Stimulated activated CD8-positive, alpha-beta memory T cell treated with anti-CD3 and anti-CD28 coated beads, Interleukin-7, amount 100 ng/mL, for 24 hours (primary cell): ENCODE results near the gene ALKBH5.

Experiments
- DNase-seq: peaks from one replicate; pipeline ENCODE4 v3.0.0-alpha.2; 2020; ENCODE audit warnings: low read depth

Gene ALKBH5

DNA sequence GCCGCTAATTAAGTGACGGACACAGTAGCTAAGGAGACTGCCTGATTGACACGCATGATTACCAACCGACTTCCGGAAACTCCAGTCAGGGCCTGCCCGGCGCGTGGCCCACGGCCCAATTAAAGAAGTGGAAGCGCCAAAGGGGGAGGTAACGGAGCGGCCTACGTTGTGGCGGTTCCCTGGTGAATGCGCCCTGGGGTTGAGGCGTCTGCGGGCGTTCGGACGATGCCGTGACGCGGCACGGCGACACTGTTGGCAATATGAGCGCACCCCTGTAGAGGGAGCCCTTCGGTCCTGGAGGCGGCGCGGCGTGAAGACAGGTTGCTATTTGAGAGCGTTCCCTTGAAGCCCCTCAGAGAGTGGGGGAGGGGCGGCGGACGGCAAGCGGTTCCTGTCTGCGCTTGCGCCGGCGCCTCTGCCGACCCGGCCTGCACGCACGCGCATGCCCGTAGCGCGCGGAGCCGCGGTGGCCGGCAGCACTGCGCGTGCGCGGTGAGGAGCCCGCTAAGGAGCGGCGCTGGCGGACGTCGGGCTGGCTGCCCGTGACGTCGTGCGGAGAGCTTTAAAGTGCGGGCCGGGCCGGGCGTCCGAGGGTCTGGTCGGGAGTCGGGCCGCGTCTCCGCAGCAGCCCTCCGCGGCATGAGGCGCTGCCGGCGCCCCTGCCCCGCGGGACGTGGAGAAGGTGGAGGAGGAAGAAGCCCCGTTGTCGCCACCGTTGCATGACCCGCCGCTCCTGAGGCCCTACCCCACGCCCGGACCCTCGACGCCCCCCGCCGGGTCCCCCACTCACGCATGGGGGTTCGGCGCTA lies at the start of gene ALKBH5:
ALKBH5 (plus strand) TSS at position 495 of the 809 bp plus-strand sequence. CDS start 416 bp downstream, outside the sequence.
- DNase-seq: peak; percentile 89

DNA sequence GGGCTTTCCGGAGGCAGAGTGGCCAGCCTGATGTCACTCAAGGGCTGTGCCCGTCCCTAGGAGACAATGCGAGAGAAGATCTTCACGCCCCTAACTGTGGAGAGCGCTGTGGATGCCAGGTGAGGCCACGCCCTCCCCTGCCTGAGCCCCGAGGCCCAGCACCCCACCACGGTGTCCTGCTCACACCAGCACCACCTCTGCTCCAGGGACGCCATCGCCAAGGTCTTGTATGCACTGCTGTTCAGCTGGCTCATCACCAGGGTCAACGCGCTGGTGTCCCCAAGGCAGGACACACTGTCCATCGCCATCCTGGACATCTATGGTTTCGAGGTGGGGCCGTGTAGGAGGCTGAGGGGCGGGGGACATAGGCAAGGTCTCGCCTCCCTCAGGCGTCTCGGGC lies 47.3 kb upstream of the ALKBH5 start:
- no peak for DNase-seq

DNA sequence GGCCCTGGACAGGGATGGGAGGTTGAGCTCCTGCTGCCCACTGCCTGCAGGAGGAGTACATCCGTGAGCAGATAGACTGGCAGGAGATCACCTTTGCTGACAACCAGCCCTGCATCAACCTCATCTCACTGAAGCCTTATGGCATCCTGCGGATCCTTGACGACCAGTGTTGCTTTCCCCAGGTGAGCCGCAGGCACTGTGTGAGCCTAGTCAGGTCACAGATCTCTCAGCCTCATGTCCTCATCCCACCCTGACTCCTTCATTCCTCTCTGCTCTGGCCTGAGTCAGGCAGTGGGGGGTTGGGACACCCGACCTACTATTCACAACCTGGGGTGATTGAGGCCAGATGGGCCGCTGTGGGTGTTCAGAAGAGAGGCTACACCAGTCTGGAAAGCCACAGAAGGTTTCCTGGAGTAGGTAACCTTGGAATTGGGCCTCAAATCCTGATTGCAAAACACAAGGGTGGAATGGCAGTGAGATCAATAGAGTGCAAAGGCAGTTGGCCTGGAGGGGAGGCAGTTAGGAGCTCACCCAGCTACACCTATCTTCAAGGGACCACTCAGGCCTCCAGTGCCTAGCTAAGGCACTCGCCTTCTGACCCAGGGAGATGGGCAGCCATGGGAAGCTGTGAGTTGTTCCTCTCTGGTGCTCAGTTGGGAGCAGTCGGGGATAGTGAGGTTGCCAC lies 45.4 kb upstream of the ALKBH5 start:
- DNase-seq: no peak

DNA sequence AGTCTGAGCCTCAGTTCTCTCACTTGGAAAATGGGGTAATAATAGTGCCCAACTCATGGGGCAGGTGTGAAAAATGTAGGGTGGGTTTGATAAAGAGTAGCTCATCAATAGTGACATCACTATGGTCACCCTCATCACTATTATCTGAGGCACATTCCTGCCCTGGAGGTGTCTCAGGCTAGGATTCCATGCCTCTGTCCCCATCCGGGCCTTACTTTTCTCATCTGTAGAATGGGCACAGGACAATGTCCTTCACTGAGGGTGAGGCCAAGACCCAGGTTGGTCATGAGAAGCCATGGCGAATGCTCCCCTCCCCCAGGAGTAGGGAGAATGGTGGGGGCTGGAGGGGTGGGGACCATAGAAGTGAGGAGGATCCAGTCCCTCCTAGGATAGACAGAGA lies 44.5 kb upstream of the ALKBH5 start:
- DNase-seq: no peak

DNA sequence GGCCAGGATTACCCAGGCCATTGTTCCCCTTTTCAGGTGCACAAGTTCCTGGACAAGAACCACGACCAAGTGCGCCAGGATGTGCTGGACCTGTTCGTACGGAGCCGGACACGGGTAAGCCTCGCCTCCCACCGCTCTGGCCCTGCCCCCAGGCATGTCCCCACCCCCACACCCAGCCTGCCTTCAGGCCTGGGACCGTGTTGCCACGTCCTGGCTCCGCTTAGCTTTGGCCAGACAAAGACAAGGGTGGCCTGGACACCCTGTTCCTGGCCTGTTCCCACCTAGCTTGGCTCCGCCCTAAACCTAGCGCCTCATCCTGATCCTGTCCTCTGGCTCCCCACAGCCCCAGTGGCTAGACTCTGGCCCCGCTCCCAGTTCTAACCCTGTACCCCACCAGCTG lies 44.1 kb upstream of the ALKBH5 start:
- DNase-seq: no peak

DNA sequence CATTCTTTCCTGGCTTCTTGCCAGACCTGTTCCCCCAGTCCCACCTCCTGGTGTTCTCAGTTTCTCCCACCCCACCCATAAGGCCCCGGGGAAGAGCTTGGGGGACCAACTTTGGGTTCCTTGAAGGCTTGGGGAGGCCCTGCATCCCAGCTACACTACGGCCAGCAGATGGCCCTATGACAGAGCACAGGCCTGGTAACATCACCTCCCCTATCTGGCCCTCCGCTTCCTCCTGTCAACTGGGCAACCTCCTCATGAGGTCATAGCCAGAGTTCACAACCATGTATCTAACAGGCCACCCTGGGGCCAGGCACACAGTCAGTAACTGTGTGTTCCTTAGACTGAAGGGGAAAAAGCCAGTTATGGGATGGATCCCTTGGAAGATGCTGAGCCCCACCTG lies 43.7 kb upstream of the ALKBH5 start:
- no peak for DNase-seq

DNA sequence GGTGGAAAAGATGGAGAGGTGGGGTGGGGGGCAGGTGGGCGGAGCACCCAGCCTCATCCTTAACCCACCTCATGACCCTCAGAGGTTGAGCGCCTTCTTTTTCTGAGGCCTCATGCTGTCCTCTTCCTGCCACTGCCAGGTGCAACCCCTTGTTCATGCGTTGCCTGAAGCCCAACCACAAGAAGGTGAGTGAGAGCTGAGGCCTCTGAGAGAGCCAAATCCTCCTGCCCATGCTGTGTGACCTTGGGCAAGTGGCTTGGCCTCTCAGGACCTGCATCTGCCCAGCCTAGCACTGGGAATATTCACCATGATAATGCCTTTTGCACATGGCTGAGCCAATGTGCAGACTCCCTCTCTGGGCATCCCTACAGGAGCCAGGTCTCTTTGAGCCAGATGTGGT lies 43.0 kb upstream of the ALKBH5 start:
- DNase-seq: no peak

DNA sequence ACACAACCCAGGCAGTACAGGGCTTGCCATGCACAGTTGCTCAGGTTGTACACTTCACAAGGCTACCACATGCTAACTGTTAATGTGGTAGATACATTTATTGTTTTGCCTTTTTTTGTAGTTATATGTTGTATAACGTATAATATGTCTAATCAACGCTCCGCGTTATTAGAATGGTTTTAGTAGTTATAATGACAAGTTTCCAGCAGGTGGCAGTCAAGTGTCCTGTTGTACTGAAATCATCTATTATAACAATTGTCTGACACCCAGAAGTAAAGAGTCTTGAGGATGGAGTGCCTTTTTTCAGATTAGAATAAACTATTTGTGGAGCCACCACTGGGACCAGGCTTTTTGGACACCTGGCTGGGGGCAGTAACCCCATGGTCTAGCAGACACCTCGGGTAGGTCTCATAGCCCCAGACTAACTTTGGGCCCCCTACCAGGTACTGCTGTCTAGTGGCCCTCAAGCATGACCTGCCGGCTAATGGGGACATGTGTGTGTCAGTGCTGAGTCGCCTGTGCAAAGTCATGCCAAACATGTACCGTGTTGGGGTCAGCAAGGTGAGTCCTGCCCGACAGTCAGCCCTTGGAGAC lies 42.3 kb upstream of the ALKBH5 start:
- DNase-seq: no peak

DNA sequence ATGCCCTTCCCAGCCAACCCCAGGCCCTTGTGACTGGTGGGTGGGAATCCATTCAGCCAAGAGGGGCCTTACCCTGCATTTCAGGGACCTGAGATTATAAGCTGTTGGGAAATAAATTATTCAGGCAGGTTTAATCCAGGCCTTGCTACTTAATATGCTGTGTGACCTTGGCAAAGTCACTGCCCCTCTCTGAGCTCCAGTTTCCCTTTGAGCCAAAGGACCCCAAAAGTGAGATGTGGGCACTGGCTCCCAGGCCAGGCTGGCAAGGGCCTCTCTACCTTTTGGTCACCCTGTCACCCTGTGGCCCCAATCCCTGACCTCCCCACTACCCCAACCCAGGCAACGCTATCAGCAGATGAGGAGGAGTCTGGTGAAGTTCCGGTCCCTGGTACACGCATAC lies 41.2 kb upstream of the ALKBH5 start:
- no peak for DNase-seq

DNA sequence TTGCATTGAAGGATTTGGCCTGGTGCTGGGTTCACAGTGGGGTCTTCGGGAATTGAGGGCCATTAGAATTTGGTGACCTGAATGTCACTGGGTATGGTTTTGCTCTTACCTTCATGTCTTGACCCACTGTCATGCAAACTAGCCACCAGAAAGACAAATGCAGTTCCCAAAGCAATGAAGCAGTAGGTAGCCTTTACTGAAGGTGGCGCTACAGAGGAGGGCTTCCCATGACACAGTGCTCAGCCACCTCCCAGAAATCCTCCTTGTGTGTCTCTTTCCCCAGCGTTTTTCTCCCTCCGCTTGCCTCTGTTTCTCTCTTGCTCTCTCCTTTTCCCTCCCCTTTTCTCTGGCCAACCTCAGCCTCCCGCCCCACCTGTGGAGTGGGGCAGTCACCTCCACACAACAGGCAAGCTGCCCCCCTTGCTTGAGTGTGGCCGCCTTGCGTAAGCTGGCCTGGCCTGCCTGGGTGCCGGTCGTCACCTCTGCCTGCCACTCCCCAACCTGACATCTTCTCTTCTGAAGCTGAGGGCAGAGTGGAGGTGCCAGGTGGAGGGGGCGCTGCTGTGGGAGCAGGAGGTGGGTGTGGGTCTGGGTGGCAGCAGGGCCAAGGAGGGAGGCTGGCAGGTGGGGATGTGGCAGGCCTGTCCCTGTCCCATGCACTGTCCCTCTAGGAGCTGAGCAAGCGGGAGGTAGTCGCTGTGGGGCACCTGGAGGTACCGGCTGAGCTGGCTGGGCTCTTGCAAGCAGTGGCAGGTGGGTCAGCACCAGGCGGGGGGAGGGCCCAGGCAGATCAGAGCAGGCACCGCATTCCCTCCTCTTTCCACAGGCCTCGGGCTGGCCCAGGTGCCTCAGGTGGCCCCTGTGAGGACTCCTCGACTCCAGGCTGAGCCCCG lies 40.3 kb upstream of the ALKBH5 start:
- no peak for DNase-seq

DNA sequence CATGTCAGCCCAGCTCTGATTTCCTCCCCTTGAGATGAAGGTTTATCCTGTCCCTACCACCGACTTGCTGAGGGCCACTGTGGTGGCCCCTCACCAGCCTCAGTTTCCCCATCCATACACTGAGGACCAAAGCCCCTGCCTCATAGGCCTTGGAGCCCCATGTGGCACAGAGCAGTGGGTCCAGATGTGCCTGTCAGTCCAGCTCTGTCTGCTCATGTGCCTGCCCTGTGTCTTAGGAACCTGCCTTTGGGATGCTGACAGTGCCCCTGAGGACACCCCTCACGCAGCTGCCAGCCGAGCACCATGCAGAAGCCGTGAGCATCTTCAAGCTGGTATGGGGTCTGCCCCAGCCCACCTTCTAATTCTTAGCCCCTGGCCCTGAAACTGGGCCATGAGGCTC lies 39.4 kb upstream of the ALKBH5 start:
- no peak for DNase-seq

DNA sequence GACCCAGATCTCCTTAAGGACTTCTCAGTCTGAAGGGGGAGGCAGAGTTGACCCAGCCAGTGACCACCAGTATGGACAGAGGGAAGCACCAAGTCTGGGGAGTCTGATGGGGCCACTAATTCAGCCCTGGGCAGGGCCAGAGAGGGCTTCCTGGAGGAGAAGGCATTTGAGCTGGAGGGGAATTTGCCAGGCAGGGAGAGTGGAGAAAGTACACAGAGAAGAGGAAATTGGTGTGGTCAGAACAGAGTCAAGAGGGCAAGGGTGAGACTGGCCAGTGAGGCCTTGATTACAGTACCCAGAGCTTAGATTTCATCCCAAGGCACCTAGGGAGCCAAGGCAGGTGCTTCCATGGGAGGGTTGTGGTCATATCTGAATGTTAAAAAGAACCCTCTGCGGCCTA lies 38.8 kb upstream of the ALKBH5 start:
- no peak for DNase-seq

DNA sequence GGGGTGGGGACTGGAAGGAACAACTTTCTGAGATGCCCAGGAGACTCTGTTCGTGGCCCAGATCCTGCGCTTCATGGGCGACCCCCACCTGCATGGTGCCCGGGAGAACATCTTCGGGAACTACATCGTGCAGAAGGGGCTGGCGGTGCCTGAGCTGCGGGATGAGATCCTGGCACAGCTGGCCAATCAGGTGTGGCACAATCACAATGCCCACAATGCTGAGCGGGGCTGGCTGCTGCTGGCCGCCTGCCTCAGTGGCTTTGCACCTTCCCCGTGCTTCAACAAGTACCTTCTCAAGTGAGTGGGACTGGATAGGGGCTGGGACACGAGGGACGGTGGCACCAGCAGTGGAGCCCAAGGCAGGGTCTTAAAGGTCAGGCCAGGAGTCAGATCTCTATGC lies 37.8 kb upstream of the ALKBH5 start:
- DNase-seq: no peak

DNA sequence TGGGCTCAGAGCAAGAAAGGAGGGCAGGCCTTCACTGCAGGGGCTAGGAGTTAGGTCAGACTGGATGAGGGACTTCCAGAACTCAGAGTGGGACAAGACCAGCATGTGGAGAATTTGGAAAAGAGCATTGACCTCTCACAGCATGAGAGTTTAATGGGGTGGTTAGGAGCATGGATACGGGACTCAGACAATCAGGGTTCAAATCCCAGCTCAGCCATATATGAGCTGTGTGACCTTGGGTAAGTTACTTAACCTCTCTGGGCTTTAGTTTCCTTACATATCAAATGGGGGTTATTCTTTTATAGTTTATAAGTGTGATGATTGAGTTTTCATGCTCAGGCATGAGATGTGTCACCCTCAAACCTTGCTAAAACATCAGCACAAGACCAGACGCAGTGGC lies 37.4 kb upstream of the ALKBH5 start:
- DNase-seq: no peak

DNA sequence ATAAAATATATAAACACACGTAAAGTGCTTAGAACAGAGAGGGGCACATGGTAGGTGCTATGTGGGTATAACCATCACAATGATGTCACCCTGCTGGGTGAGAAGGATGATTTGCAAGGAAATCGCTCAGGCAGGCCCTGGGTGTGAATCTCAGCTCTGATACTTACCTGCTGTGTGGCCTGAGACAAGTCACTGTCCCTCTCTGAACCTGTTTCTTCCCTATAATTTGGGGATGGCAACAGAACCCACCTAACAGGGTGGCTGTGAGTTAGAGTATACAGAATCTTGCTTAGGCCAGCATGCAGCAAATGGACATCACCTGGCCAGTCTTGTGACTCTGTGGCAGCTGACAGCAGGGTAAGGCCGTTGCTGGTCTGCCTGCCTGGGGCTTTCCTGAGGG lies 36.6 kb upstream of the ALKBH5 start:
- DNase-seq: no peak

DNA sequence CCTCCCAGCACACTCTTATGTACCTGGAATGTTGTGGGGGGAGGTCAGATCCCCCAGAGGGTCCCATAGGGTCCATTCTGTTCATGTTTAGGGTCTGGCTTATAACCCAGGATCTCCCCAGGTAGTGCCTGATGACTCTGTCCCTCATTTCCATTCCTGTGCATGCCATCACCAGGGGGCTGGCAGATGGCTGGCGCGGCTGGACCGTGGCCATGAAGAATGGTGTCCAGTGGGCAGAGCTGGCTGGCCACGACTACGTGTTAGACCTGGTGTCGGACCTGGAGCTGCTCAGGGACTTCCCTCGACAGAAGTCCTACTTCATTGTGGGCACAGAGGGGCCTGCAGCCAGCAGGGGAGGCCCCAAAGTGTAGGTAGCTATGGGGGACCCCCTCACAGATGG lies 35.0 kb upstream of the ALKBH5 start:
- no peak for DNase-seq

DNA sequence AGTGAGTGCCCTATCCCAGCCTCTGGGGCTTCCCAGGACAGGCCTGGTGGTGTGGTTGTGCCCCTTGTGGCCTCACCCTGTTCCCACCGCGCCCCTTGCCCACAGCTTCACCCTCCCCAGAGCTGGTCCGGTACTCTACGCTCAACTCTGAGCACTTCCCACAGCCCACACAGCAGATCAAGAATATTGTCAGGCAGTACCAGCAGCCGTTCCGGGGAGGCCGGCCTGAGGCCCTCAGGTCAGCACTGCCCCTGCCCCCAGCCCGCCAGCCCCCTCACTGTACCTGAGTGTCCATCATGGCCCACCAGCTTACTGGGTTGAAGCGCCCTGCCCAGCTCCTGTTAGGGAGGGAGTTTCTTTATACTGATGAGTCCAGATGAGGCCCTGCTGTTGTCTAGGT lies 32.3 kb upstream of the ALKBH5 start:
- DNase-seq: no peak

DNA sequence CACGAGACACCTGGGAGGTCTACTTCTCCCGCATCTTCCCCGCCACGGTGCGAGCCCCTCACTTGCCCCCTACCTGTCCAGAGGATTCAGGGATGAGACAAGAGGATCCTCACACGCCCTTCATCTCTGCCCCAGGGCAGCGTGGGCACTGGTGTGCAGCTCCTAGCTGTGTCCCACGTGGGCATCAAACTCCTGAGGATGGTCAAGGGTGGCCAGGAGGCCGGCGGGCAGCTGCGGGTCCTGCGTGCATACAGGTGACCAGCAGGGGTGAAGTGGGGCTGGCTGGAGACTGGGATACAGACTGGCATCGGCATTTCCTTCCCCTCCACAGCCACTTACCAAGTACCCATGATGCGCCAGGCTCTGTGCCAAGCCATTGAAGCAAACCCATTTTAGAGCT lies 28.4 kb upstream of the ALKBH5 start:
- no peak for DNase-seq

DNA sequence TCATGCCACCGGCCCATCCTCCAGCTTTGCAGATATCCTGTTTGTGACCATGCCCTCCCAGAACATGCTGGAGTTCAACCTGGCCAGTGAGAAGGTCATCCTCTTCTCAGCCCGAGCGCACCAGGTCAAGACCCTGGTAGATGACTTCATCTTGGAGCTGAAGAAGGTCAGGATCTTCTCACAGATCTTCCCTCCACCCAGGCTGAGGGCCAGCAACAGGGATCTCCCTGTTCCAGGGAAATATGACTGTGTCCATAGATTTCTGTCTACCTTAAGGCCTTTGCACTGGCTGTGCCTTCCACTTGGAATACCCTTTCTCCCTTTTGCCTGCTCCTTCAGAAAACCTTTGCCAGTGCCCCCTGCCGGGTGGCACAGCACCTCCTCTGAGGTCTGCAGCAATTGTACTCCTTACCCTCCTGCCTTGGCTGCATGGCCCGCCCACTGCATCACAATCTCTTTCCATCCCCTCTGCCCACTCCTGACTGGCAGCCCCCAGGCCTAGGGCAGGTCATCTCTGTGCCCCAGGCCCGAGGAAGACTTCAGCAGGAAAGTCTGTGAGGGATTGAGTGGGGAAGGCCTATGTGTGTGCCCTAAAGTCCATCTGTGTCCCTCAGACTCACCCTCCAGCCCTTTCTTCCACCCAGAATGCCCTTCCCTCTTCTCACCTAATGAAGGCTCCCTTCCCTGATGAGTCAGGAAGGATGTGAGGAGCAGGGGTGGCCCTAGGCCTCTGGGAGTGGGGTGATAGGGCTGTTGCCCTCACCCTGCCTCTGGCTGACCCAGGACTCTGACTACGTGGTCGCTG lies 27.3 kb upstream of the ALKBH5 start:
- DNase-seq: no peak

DNA sequence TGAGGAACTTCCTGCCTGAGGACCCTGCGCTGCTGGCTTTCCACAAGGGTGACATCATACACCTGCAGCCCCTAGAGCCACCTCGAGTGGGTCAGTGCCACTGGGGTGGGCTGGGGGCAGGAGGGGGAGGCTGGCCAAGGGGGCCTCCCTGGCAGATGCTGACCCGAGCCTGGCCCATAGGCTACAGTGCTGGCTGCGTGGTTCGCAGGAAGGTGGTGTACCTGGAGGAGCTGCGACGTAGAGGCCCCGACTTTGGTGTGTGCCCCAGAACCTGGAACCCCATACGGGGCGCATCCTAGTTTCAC lies 26.7 kb upstream of the ALKBH5 start:
- no peak for DNase-seq

DNA sequence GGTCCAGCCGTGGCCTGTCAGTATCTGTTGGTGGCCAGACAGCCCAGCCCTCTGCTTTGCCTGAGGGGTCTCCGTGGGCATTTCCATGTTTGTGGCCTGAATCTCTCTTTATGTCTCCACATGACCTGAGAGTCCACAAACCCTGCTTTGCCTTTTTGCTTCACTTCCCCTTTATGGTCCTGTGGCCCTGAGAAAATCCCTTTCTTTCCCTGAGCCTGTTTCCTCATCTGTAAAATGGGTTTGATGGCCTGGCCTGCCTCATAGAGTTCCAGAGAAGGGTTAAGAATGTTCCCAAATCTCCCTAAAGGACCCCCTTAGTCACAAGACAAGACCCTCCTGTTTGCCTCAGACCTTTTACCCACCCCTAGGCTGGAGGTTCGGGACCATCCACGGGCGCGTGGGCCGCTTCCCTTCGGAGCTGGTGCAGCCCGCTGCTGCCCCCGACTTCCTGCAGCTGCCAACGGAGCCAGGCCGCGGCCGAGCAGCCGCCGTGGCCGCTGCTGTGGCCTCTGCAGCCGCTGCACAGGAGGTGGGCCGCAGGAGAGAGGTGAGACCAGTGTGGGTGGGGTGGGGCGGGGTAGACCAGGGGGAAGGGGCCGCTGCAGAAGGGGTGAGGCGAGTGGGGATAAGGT lies 26.2 kb upstream of the ALKBH5 start:
- no peak for DNase-seq
